ENCODE measurements around the gene GRIN1.
A peak's percentile ranks its signal among the peaks of the same experiment; 100 is the strongest.

The GRIN1 gene

DNA sequence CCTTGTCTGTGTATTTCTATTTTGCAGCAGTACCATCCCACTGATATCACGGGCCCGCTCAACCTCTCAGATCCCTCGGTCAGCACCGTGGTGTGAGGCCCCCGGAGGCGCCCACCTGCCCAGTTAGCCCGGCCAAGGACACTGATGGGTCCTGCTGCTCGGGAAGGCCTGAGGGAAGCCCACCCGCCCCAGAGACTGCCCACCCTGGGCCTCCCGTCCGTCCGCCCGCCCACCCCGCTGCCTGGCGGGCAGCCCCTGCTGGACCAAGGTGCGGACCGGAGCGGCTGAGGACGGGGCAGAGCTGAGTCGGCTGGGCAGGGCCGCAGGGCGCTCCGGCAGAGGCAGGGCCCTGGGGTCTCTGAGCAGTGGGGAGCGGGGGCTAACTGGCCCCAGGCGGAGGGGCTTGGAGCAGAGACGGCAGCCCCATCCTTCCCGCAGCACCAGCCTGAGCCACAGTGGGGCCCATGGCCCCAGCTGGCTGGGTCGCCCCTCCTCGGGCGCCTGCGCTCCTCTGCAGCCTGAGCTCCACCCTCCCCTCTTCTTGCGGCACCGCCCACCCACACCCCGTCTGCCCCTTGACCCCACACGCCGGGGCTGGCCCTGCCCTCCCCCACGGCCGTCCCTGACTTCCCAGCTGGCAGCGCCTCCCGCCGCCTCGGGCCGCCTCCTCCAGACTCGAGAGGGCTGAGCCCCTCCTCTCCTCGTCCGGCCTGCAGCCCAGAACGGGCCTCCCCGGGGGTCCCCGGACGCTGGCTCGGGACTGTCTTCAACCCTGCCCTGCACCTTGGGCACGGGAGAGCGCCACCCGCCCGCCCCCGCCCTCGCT lies 29.0 kb downstream of the GRIN1 start (continued):
- TF ChIP-seq ZNF423 (tag by site-specific recombination; IDR thresholded peaks at IDR 0.05): no peak
- no peak for TF ChIP-seq GLI4 (tag by site-specific recombination; IDR thresholded peaks at IDR 0.05)
- TF ChIP-seq, protein P1, sequence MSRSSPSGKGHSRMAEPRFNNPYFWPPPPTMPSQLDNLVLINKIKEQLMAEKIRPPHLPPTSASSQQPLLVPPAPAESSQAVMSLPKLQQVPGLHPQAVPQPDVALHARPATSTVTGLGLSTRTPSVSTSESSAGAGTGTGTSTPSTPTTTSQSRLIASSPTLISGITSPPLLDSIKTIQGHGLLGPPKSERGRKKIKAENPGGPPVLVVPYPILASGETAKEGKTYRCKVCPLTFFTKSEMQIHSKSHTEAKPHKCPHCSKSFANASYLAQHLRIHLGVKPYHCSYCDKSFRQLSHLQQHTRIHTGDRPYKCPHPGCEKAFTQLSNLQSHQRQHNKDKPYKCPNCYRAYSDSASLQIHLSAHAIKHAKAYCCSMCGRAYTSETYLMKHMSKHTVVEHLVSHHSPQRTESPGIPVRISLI (tag by site-specific recombination; IDR thresholded peaks at IDR 0.05): no peak
- TF ChIP-seq ZBTB20 (tag by site-specific recombination; IDR thresholded peaks at IDR 0.05): no peak
- no peak for TF ChIP-seq ZNF654 (tag by site-specific recombination; IDR thresholded peaks at IDR 0.05; ENCODE audit: low read depth)
- peak; percentile 61 for TF ChIP-seq ZNF335 (tag by site-specific recombination; conservative IDR thresholded peaks at IDR 0.05)
- no peak for TF ChIP-seq ZNF792 (tag by site-specific recombination; IDR thresholded peaks at IDR 0.05)
- no peak for TF ChIP-seq ZNF785 (tag by site-specific recombination; IDR thresholded peaks at IDR 0.05)
- 0 out of 2 replicates have a peak, but pooled peaks have one; percentile 25 for TF ChIP-seq ZBTB10 (tag by site-specific recombination; IDR thresholded peaks at IDR 0.05)
- TF ChIP-seq, protein P2, sequence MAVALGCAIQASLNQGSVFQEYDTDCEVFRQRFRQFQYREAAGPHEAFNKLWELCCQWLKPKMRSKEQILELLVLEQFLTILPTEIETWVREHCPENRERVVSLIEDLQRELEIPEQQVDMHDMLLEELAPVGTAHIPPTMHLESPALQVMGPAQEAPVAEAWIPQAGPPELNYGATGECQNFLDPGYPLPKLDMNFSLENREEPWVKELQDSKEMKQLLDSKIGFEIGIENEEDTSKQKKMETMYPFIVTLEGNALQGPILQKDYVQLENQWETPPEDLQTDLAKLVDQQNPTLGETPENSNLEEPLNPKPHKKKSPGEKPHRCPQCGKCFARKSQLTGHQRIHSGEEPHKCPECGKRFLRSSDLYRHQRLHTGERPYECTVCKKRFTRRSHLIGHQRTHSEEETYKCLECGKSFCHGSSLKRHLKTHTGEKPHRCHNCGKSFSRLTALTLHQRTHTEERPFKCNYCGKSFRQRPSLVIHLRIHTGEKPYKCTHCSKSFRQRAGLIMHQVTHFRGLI (tag by site-specific recombination; IDR thresholded peaks at IDR 0.05): no peak
- no peak for TF ChIP-seq ZNF560 (tag by site-specific recombination; IDR thresholded peaks at IDR 0.05; ENCODE audit: borderline replicate concordance)
- no peak for TF ChIP-seq ZNF311 (tag by site-specific recombination; IDR thresholded peaks at IDR 0.05; ENCODE audit: borderline replicate concordance)
- TF ChIP-seq KLF17 (tag by site-specific recombination; IDR thresholded peaks at IDR 0.05): peak; percentile 89
- TF ChIP-seq, protein P3, sequence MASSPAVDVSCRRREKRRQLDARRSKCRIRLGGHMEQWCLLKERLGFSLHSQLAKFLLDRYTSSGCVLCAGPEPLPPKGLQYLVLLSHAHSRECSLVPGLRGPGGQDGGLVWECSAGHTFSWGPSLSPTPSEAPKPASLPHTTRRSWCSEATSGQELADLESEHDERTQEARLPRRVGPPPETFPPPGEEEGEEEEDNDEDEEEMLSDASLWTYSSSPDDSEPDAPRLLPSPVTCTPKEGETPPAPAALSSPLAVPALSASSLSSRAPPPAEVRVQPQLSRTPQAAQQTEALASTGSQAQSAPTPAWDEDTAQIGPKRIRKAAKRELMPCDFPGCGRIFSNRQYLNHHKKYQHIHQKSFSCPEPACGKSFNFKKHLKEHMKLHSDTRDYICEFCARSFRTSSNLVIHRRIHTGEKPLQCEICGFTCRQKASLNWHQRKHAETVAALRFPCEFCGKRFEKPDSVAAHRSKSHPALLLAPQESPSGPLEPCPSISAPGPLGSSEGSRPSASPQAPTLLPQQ (tag by site-specific recombination; IDR thresholded peaks at IDR 0.05): peak; percentile 91
- TF ChIP-seq, protein P4, sequence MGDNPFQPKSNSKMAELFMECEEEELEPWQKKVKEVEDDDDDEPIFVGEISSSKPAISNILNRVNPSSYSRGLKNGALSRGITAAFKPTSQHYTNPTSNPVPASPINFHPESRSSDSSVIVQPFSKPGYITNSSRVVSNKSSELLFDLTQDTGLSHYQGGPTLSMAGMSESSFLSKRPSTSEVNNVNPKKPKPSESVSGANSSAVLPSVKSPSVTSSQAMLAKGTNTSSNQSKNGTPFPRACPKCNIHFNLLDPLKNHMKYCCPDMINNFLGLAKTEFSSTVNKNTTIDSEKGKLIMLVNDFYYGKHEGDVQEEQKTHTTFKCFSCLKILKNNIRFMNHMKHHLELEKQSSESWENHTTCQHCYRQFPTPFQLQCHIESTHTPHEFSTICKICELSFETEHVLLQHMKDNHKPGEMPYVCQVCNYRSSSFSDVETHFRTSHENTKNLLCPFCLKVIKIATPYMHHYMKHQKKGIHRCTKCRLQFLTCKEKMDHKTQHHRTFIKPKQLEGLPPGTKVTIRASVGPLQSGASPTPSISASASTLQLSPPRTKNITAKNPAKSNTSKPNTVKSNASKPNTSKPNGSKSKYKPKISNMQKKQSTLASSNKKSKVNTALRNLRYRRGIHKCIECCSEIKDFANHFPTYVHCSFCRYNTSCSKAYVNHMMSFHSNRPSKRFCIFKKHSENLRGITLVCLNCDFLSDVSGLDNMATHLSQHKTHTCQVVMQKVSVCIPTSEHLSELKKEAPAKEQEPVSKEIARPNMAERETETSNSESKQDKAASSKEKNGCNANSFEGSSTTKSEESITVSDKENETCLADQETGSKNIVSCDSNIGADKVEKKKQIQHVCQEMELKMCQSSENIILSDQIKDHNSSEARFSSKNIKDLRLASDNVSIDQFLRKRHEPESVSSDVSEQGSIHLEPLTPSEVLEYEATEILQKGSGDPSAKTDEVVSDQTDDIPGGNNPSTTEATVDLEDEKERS (tag by site-specific recombination; IDR thresholded peaks at IDR 0.05): no peak
- TF ChIP-seq SETDB1 (IDR thresholded peaks at IDR 0.05; ENCODE audit: insufficient read length, low read length): no peak
- no peak for TF ChIP-seq ZNF26 (tag by site-specific recombination; IDR thresholded peaks at IDR 0.05)
- no peak for TF ChIP-seq ZNF670 (tag by site-specific recombination; IDR thresholded peaks at IDR 0.05; ENCODE audit: low read depth)
- no peak for TF ChIP-seq YY1 (tag by site-specific recombination; IDR thresholded peaks at IDR 0.05)
- no peak for TF ChIP-seq ZNF211 (tag by site-specific recombination; IDR thresholded peaks at IDR 0.05; ENCODE audit: low read depth)
- no peak for TF ChIP-seq ZNF76 (tag by site-specific recombination; IDR thresholded peaks at IDR 0.05; ENCODE audit: borderline replicate concordance, low read depth)
- no peak for TF ChIP-seq ZNF791 (tag by site-specific recombination; IDR thresholded peaks at IDR 0.05)
- TF ChIP-seq, protein P5, sequence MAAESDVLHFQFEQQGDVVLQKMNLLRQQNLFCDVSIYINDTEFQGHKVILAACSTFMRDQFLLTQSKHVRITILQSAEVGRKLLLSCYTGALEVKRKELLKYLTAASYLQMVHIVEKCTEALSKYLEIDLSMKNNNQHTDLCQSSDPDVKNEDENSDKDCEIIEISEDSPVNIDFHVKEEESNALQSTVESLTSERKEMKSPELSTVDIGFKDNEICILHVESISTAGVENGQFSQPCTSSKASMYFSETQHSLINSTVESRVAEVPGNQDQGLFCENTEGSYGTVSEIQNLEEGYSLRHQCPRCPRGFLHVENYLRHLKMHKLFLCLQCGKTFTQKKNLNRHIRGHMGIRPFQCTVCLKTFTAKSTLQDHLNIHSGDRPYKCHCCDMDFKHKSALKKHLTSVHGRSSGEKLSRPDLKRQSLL (tag by site-specific recombination; IDR thresholded peaks at IDR 0.05): no peak

All from HEK293 (cell line).